Fibroblast of lung (primary cell): Measurements from ENCODE around the gene TMEM201. TPM values are rescaled to one million over a fixed set of nuclear protein-coding genes. Genes with fewer than 3 reads are reported as not detected.

Experiments
- DNase-seq, 2 donors: peaks; one replicate each; pipeline versions ENCODE4 v3.0.0 to v3.0.0-alpha.2; 2010; ENCODE audit warnings: low read depth in 2 of 2
- H2AFZ ChIP-seq: 2 replicates; pipeline ENCODE4 v1.5.1; 2012; ENCODE audit warnings: low read length, control low read depth, inconsistent platforms
- H3K27ac ChIP-seq: 2 replicates; pipeline ENCODE4 v1.5.1; 2011; ENCODE audit warnings: low read length, control low read depth; ENCODE audit not compliant: insufficient read depth
- H3K27me3 ChIP-seq: 2 replicates; pipeline ENCODE4 v1.5.1; 2011; ENCODE audit warnings: mild to moderate bottlenecking, low read length; ENCODE audit not compliant: control insufficient read depth, insufficient read depth
- H3K36me3 ChIP-seq: 2 replicates; pipeline ENCODE4 v1.5.1; 2011; ENCODE audit warnings: low read length; ENCODE audit not compliant: control insufficient read depth, insufficient read depth
- H3K4me1 ChIP-seq: 2 replicates; pipeline ENCODE4 v1.5.1; 2011; ENCODE audit warnings: low read length; ENCODE audit not compliant: control insufficient read depth, insufficient read depth; ENCODE audit errors: extremely low read depth
- H3K4me2 ChIP-seq: 2 replicates; pipeline ENCODE4 v1.5.1; 2011; ENCODE audit warnings: low read length, control low read depth; ENCODE audit not compliant: insufficient read depth; ENCODE audit errors: extremely low read depth
- H3K4me3 ChIP-seq, 4 experiments: fragments of 200-600 bp in 1 of 4; sonication (generic) in 1 of 4; replicated peaks in 1 of 4; 2 replicates each; pipeline ENCODE4 v1.5.1; 2011 to 2016; ENCODE audit warnings: low read length in 4 of 4, low read depth in 3 of 4, mild to moderate bottlenecking in 3 of 4, control low read depth in 2 of 4, inconsistent platforms in 1 of 4, mixed read lengths in 1 of 4; ENCODE audit not compliant: insufficient read depth in 1 of 4; ENCODE audit errors: control extremely low read depth in 1 of 4
- H3K79me2 ChIP-seq: 2 replicates; pipeline ENCODE4 v1.5.1; 2012; ENCODE audit warnings: mild to moderate bottlenecking, low read length, inconsistent platforms; ENCODE audit not compliant: control insufficient read depth, insufficient read depth
- H3K9ac ChIP-seq: 2 replicates; pipeline ENCODE4 v1.5.1; 2011; ENCODE audit warnings: mild to moderate bottlenecking, low read length, control low read depth; ENCODE audit not compliant: insufficient read depth
- H3K9me3 ChIP-seq: 2 replicates; pipeline ENCODE4 v1.5.1; 2012; ENCODE audit warnings: low read depth, low read length; ENCODE audit not compliant: control insufficient read depth, insufficient read depth
- H4K20me1 ChIP-seq: 2 replicates; pipeline ENCODE4 v1.5.1; 2011; ENCODE audit warnings: low read length; ENCODE audit not compliant: control insufficient read depth, insufficient read depth; ENCODE audit errors: extremely low read depth
- EZH2 ChIP-seq: IDR thresholded peaks from 2 replicates; pipeline ENCODE4 v1.5.1; 2012; ENCODE audit warnings: low read length, control low read depth, mild to moderate bottlenecking; ENCODE audit errors: missing control alignments
- polyA plus RNA-seq, 2 donors: library from polyadenylated mRNA; depleted of rRNA in 1 of 2; stranded (reverse) in 1 of 2; unstranded in 1 of 2; fragments of >200 nt; gene quantifications; 2 replicates each; pipeline ENCODE4 v1.2.1, GENCODE V29; 2011 to 2012; ENCODE audit warnings: missing spikeins in 1 of 2
- total RNA-seq: library from RNA; depleted of rRNA; stranded (reverse); fragments of >200 nt; gene quantifications from 2 replicates; pipeline ENCODE4 v1.2.1, GENCODE V29; 2014
- TF ChIP-seq, protein P1 (sequence below), 2 donors: IDR thresholded peaks in 1 of 2; conservative IDR thresholded peaks in 1 of 2; 1 replicate in 1 of 2; 2 replicates in 1 of 2; pipeline ENCODE4 v1.5.1; 2011 to 2012; ENCODE audit warnings: low read length in 2 of 2, control low read depth in 1 of 2, inconsistent platforms in 1 of 2, low read depth in 1 of 2, mild to moderate bottlenecking in 1 of 2

The TMEM201 gene
- total and polyA plus RNA-seq, 2 donors (not counting 1 experiment from before 2014, with no cell fraction given) = 1.7 to 2.8 TPM

DNA sequence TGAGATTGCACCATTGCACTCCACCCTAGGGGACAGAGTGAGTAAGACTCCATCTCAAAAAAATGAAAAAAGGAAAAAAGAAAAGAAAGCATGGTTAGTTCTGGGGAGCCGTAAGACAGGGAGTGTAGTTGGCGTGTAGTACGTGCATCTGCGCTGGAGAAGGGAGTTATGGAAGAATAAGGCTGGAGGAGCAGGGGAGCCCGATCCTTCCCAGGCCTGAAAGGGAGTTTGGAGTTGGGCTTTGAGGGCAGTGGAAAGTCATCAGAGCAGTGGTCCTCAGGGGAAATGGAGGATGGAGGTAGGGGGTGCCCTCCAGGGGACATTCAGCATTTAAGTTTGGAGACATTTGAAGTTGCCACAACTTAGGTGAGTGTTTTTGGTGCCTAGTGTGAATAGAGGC is 11.3 kb upstream of the TMEM201 start:
- H3K4me2 ChIP-seq = no peak overlapping the region
- no peaks in the 10 kb centered on the region for H3K79me2 ChIP-seq
- no peaks in the 10 kb centered on the region for H4K20me1 ChIP-seq
- DNase-seq = no peak
- no peak overlapping the region for H3K9ac ChIP-seq
- H3K9me3 ChIP-seq = no peaks in the 10 kb centered on the region
- no peaks in the 10 kb centered on the region for H3K4me1 ChIP-seq
- no peak overlapping the region for H3K27ac ChIP-seq
- no peak overlapping the region for H3K4me3 ChIP-seq
- no peak for TF ChIP-seq EZH2
- TF ChIP-seq, protein P1, sequence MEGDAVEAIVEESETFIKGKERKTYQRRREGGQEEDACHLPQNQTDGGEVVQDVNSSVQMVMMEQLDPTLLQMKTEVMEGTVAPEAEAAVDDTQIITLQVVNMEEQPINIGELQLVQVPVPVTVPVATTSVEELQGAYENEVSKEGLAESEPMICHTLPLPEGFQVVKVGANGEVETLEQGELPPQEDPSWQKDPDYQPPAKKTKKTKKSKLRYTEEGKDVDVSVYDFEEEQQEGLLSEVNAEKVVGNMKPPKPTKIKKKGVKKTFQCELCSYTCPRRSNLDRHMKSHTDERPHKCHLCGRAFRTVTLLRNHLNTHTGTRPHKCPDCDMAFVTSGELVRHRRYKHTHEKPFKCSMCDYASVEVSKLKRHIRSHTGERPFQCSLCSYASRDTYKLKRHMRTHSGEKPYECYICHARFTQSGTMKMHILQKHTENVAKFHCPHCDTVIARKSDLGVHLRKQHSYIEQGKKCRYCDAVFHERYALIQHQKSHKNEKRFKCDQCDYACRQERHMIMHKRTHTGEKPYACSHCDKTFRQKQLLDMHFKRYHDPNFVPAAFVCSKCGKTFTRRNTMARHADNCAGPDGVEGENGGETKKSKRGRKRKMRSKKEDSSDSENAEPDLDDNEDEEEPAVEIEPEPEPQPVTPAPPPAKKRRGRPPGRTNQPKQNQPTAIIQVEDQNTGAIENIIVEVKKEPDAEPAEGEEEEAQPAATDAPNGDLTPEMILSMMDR (conservative IDR thresholded peaks at IDR 0.05 in 1 of 2, IDR thresholded peaks at IDR 0.05 in 1 of 2; ENCODE audit: low read depth in 1 of 2, low read length in 2 of 2) = no peak
- H2AFZ ChIP-seq = no peak overlapping the region
- H3K36me3 ChIP-seq = peaks cover 1% of the 10 kb centered on the region
- H3K27me3 ChIP-seq = no peaks in the 10 kb centered on the region

DNA sequence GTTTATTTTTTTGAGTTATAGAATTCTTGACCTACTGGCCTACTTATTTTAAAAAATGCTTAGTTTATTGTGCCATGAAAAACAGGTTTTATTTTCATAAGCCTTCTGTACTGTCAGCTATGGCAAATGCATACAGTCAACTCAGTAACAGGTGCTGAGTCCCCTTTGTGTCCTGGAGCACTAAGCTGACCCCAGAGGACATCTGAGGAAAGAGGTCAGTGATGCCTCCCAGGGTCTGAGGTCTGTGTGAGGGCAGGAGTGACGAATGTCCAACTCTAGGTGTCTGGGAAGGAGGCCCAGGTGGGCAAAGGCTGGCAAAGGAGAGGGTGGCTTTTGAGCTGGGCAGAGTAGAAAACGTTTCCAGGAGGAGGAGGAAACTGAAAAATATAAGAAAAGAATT is 7.8 kb upstream of the TMEM201 start:
- Histone ChIP-seq H3K4me3 (no peak overlapping the region), H3K79me2 (no peaks in the 10 kb centered on the region), H4K20me1 (no peaks in the 10 kb centered on the region), H3K4me2 (no peak overlapping the region), H3K27me3 (no peaks in the 10 kb centered on the region), H3K36me3 (peaks cover 1% of the 10 kb centered on the region), H2AFZ (no peak overlapping the region), H3K27ac (no peak overlapping the region), H3K9me3 (no peaks in the 10 kb centered on the region), H3K4me1 (no peaks in the 10 kb centered on the region), H3K9ac (no peak overlapping the region)
- TF ChIP-seq, protein P1 (conservative IDR thresholded peaks at IDR 0.05 in 1 of 2, IDR thresholded peaks at IDR 0.05 in 1 of 2; ENCODE audit: low read depth in 1 of 2, low read length in 2 of 2) = no peak
- TF ChIP-seq EZH2 = no peak
- no peak for DNase-seq

DNA sequence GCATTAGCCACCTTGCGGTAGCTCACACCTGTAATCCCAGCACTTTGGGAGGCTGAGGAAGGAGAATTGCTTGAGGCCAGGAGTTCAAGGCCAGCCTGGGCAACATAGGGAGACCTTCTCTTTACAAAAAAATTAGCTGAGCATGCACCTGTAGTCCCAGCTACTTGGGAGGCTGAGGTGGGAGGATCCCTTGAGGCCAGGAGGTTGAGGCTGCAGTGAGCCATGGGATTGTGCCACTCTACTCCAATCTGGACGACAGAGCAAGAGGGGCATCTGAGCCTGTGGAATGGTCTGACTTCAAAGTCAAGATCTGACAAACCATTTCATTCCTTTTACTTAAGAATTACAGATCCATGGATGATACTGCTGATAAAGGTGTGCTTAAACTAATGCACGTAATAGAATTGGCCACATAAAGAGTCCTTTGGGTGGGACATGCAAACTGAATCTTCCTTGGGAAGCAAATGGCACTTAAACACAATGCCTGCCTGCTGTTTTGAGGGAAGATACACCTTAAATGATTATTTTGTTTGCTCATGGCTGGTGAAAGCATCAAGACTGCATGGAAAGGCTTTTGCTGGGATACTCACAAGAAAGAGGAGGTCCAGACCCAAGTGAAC is 2.5 kb upstream of the TMEM201 start:
- no peak overlapping the region for H3K4me3 ChIP-seq
- H3K4me2 ChIP-seq = no peak overlapping the region
- H3K36me3 ChIP-seq = no peaks in the 10 kb centered on the region
- no peaks in the 10 kb centered on the region for H3K9me3 ChIP-seq
- peaks cover 17% of the 10 kb centered on the region for H3K79me2 ChIP-seq
- TF ChIP-seq, protein P1 (conservative IDR thresholded peaks at IDR 0.05 in 1 of 2, IDR thresholded peaks at IDR 0.05 in 1 of 2; ENCODE audit: low read depth in 1 of 2, low read length in 2 of 2) = no peak
- no peak for TF ChIP-seq EZH2
- no peak overlapping the region for H2AFZ ChIP-seq
- H3K9ac ChIP-seq = no peak overlapping the region
- no peak for DNase-seq
- peaks cover 10% of the 10 kb centered on the region for H3K4me1 ChIP-seq
- no peaks in the 10 kb centered on the region for H3K27me3 ChIP-seq
- no peak overlapping the region for H3K27ac ChIP-seq
- H4K20me1 ChIP-seq = no peaks in the 10 kb centered on the region
